ENCODE measurements around the gene BIN2. TPM values are rescaled to one million over a fixed set of nuclear protein-coding genes. Genes with fewer than 3 reads are reported as not detected.

Gene BIN2
- total and polyA plus RNA-seq, 2 donors from 2014 or later: 3.4 to 15.6 TPM

DNA sequence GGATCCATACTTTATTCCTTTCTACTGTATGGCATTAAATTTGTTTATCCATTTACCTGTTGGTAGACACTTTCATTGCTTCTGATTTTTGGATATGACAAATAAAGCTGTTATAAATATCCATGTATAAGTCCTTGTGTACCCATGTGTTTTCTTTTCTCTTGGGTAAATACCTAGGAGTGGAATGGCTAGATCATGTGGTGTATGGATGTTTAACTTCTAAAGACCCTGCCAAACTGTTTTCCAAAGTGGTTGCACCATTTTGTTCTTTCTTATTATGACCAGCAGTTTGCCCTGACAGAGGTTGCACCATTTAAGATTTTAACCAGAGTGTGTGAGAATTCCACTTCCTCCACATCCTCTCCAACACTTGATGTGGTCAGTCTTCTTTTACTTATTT is 91.3 kb downstream of the BIN2 start:
- no peak overlapping the region for H3K4me3 ChIP-seq (ENCODE audit: low read length in 3 of 3)
- FAIRE-seq (no peak), DNase-seq (no peak)
- no peak overlapping the region for H3K27ac ChIP-seq (ENCODE audit: low read depth in 2 of 2, low read length in 2 of 2)
- no peak overlapping the region for H3K9ac ChIP-seq (ENCODE audit: low read length in 3 of 3)
- intact Hi-C loops (cut with DNase I): no loop called here
- no peaks in the 10 kb centered on the region for H3K9me3 ChIP-seq (ENCODE audit: control insufficient read depth in 2 of 3, insufficient read depth in 1 of 3, low read length in 3 of 3)
- H3K4me1 ChIP-seq (ENCODE audit: control insufficient read depth in 2 of 3, insufficient read depth in 2 of 3, low read depth in 1 of 3, low read length in 3 of 3): peaks cover 0 to 2% (median 0%) of the 10 kb centered on the region in 3 donors
- no peaks in the 10 kb centered on the region for H3K27me3 ChIP-seq (ENCODE audit: control insufficient read depth, insufficient read depth, low read length)
- no peaks in the 10 kb centered on the region for H3K36me3 ChIP-seq (ENCODE audit: control insufficient read depth in 2 of 3, insufficient read depth in 3 of 3, low read length in 3 of 3)
- no peak for TF ChIP-seq CTCF (IDR thresholded peaks at IDR 0.05; ENCODE audit: borderline replicate concordance, extremely low read depth, insufficient read depth)

Other genes starting within 250 kb of the BIN2 start
- gene CSRNP2, start 240.6 kb downstream of the BIN2 start, total RNA-seq: 29.6 TPM
- 8.5 TPM for gene CSRNP2, start 240.6 kb downstream of the BIN2 start, polyA plus RNA-seq (ENCODE audit: insufficient read depth, low read depth, low replicate concordance)
- 31.2 TPM for gene TFCP2, start 151.0 kb downstream of the BIN2 start, total RNA-seq
- 15.2 TPM for gene TFCP2, start 151.0 kb downstream of the BIN2 start, polyA plus RNA-seq (ENCODE audit: insufficient read depth, low read depth, low replicate concordance)
- gene POU6F1, start 106.1 kb downstream of the BIN2 start, total RNA-seq: 20.0 TPM
- 5.2 TPM for gene POU6F1, start 106.1 kb downstream of the BIN2 start, polyA plus RNA-seq (ENCODE audit: insufficient read depth, low read depth, low replicate concordance)
- gene DAZAP2, start 85.3 kb downstream of the BIN2 start, total RNA-seq: 319 TPM
- gene DAZAP2, start 85.3 kb downstream of the BIN2 start, polyA plus RNA-seq (ENCODE audit: insufficient read depth, low read depth, low replicate concordance): 363 TPM
- gene SMAGP, start 53.8 kb downstream of the BIN2 start, total RNA-seq: 28.5 TPM
- gene SMAGP, start 53.8 kb downstream of the BIN2 start, polyA plus RNA-seq (ENCODE audit: insufficient read depth, low read depth, low replicate concordance): 22.8 TPM
- gene CELA1, start 22.5 kb upstream of the BIN2 start, total RNA-seq: not detected
- gene CELA1, start 22.5 kb upstream of the BIN2 start, polyA plus RNA-seq (ENCODE audit: insufficient read depth, low read depth, low replicate concordance): not detected
- 16.8 TPM for gene GALNT6, start 67.2 kb upstream of the BIN2 start, total RNA-seq
- gene GALNT6, start 67.2 kb upstream of the BIN2 start, polyA plus RNA-seq (ENCODE audit: insufficient read depth, low read depth, low replicate concordance): 2.1 TPM
- gene SLC4A8, start 100.7 kb upstream of the BIN2 start, total RNA-seq: 2.4 TPM
- 3.4 TPM for gene SLC4A8, start 100.7 kb upstream of the BIN2 start, polyA plus RNA-seq (ENCODE audit: insufficient read depth, low read depth, low replicate concordance)

All from kidney (tissue), 14 donors.